Right lobe of liver (tissue), 6 donors: ENCODE measurements around the gene CARD8. TPM values are rescaled to one million over a fixed set of nuclear protein-coding genes. Genes with fewer than 3 reads are reported as not detected.
A peak's percentile ranks its signal among the peaks of the same experiment; 100 is the strongest.
"Not testable (repeated sequence)": the region's sequence is repeated elsewhere in the genome, so short reads cannot be mapped to it uniquely, and the experiment has no call there.

Source experiments
- ATAC-seq, 4 donors: fragments of 200-7000 bp; cut with Tn5 transposase; one replicate each; pipeline ENCODE4 v1.9.1; 2020; ENCODE audit warnings: mild to moderate bottlenecking in 4 of 4, moderate library complexity in 4 of 4
- DNase-seq, 3 donors: peaks; one replicate each; pipeline ENCODE4 v3.0.0-alpha.2; 2020
- H3K27ac ChIP-seq, 3 donors: fragments of 200-600 bp; one replicate each; pipeline ENCODE4 v1.8.0; 2022
- H3K27me3 ChIP-seq, 2 donors: fragments of 200-600 bp; one replicate each; pipeline ENCODE4 v1.8.0; 2022
- H3K36me3 ChIP-seq, 4 donors: fragments of 200-600 bp; sonication (generic) in 1 of 4; one replicate each; pipeline versions ENCODE4 v1.5.1 to v1.8.0; 2017 to 2022; ENCODE audit warnings: control low read depth in 1 of 4
- H3K4me1 ChIP-seq, 4 donors: fragments of 200-600 bp; sonication (generic) in 1 of 4; one replicate each; pipeline versions ENCODE4 v1.5.1 to v1.8.0; 2017 to 2022; ENCODE audit warnings: control low read depth in 1 of 4
- H3K4me3 ChIP-seq, 3 donors: fragments of 200-600 bp; one replicate each; pipeline ENCODE4 v1.8.0; 2022
- H3K9me3 ChIP-seq, 4 donors: fragments of 200-600 bp; sonication (generic) in 1 of 4; one replicate each; pipeline versions ENCODE4 v1.5.1 to v1.8.0; 2017 to 2022; ENCODE audit warnings: control low read depth in 1 of 4
- CTCF ChIP-seq, 4 donors: fragments of 200-600 bp in 3 of 4; fragments of 450-650 bp in 1 of 4; IDR thresholded peaks; one replicate each; pipeline versions ENCODE4 v1.5.1 to v1.8.0; 2016 to 2022; ENCODE audit warnings: antibody characterized with exemption in 4 of 4, mild to moderate bottlenecking in 2 of 4
- POLR2A ChIP-seq: fragments of 450-650 bp; IDR thresholded peaks from one replicate; pipeline ENCODE4 v1.6.1; 2017; ENCODE audit warnings: antibody characterized with exemption, mild to moderate bottlenecking
- WGBS: methylation state at CpG from one replicate; pipeline ENCODE4 v1.1.6; 2018; ENCODE audit warnings: low coverage, low lambda C conversion rate; ENCODE audit not compliant: insufficient coverage; ENCODE audit errors: missing lambda C conversion rate; 5-methylcytosine and 5-hydroxymethylcytosine counted together
- intact Hi-C, 2 donors: fragments of 100-400 bp; cut with DNase I; formaldehyde crosslinking; loops; one replicate each; pipeline versions ENCODE4 v1.11.2 to v1.14.1; 2022
- total RNA-seq, 6 experiments: library from RNA; depleted of rRNA in 2 of 6; stranded (reverse); fragments of >200 nt in 2 of 6; fragmentation: NEBNext Ultra II Directional in 3 of 6; extraction: Animal tissue kit (Norgen Biotek cat#: 25700) in 3 of 6; gene quantifications; one replicate each; pipeline versions ENCODE4 v1.1.0 to v1.2.4, GENCODE V29; 2016 to 2023
- donor health status: DM: no; HTN: yes; CAD: no.
- donor health status: DM: no; HTN: no; CAD: no.
- donor health status: DM: no; HTN: no; CAD: no.
- donor health status: DM: no; HTN: yes; CAD: no.
- donor health status: DM: no; HTN: yes; CAD: no.

Gene CARD8
- total RNA-seq, 6 experiments from 2014 or later: 15.4 to 24.5 (median 19.8) TPM

GRCh38 chr19:48271531-48272151 lies 15.9 kb upstream of the CARD8 start:
- Histone ChIP-seq H3K27me3 (no peaks in the 10 kb centered on the region), H3K4me3 (peak overlapping the region; percentile 23 to 42 (median 25)), H3K9me3 (no peaks in the 10 kb centered on the region), H3K27ac (no peak overlapping the region), H3K36me3 (no peaks in the 10 kb centered on the region), H3K4me1 (peaks cover 0 to 6% (median 0%) of the 10 kb centered on the region in 4 donors)
- no peak for TF ChIP-seq CTCF (IDR thresholded peaks at IDR 0.05)
- TF ChIP-seq POLR2A: no peak
- ATAC-seq (peak; percentile 45 to 70 (median 52)), DNase-seq (peak in 1 of 3 donors; percentile 37)
- WGBS: 4% methylated on average over 22 of the region's 40 CpGs
- intact Hi-C loops: no loop called here

- H3K4me1 ChIP-seq, ATAC-seq, H3K9me3 ChIP-seq, intact Hi-C loops, H3K4me3 ChIP-seq, H3K27me3 ChIP-seq, DNase-seq, H3K27ac ChIP-seq, H3K36me3 ChIP-seq: not testable (repeated sequence)
- 22% methylated on average over 3 of the region's 6 CpGs for WGBS
Measured at GRCh38 chr19:48269617-48270026, 13.9 kb upstream of the CARD8 start.

- H3K27ac ChIP-seq, ATAC-seq, H3K36me3 ChIP-seq, H3K4me3 ChIP-seq, H3K4me1 ChIP-seq, DNase-seq, H3K27me3 ChIP-seq, H3K9me3 ChIP-seq, intact Hi-C loops: not testable (repeated sequence)
- 29% methylated on average over 7 of the region's 8 CpGs for WGBS
Measured at GRCh38 chr19:48265326-48265725, 9.6 kb upstream of the CARD8 start.

GRCh38 chr19:48260359-48260714 lies 4.6 kb upstream of the CARD8 start:
- intact Hi-C loops, DNase-seq, H3K4me1 ChIP-seq, H3K27me3 ChIP-seq, H3K9me3 ChIP-seq, H3K27ac ChIP-seq, ATAC-seq, H3K36me3 ChIP-seq: not testable (repeated sequence)
- H3K4me3 ChIP-seq: peak overlapping the region; percentile 53 to 62 (median 61)
- 57% methylated on average over 8 of the region's 8 CpGs for WGBS

- DNase-seq, H3K36me3 ChIP-seq, intact Hi-C loops, ATAC-seq, H3K27me3 ChIP-seq, H3K9me3 ChIP-seq, H3K4me3 ChIP-seq: not testable (repeated sequence)
- WGBS: 65% methylated on average over 4 of the region's 4 CpGs
- Histone ChIP-seq H3K4me1 (peaks cover 0 to 13% (median 0%) of the 10 kb centered on the region in 4 donors), H3K27ac (peak overlapping the region in 1 of 3 donors; percentile 83)
Measured at GRCh38 chr19:48258992-48259391, 3.3 kb upstream of the CARD8 start.

- intact Hi-C loops: no loop called here
- WGBS: 37% methylated on average over 6 of the region's 6 CpGs
- TF ChIP-seq CTCF (IDR thresholded peaks at IDR 0.05) (no peak), POLR2A (no peak)
- H3K27me3 ChIP-seq: no peaks in the 10 kb centered on the region
- no peak for ATAC-seq
- no peak for DNase-seq
- H3K27ac ChIP-seq: peak overlapping the region; percentile 11 to 38 (median 36)
- no peaks in the 10 kb centered on the region for H3K36me3 ChIP-seq
- no peak overlapping the region for H3K4me3 ChIP-seq
- no peaks in the 10 kb centered on the region for H3K9me3 ChIP-seq
- peaks cover 0 to 16% (median 0%) of the 10 kb centered on the region in 4 donors for H3K4me1 ChIP-seq
Measured at GRCh38 chr19:48258350-48258749, 2.6 kb upstream of the CARD8 start.
